GM08714 (cell line): ENCODE measurements around the gene MBD5.

ENCODE experiments used
- H3K4me3 ChIP-seq: fragments of 200-500 bp; sonication (Bioruptor generic); 2 replicates; pipeline ENCODE4 v1.5.1; 2014; ENCODE audit warnings: mild to moderate bottlenecking, low read length, inconsistent platforms
- ZNF274 ChIP-seq: IDR thresholded peaks from 2 replicates; pipeline ENCODE4 v1.6.1; 2012; ENCODE audit warnings: mild to moderate bottlenecking, low read depth, low read length

The MBD5 gene

GRCh38 chr2:148451046-148451445 is 430.2 kb downstream of the MBD5 start:
- no peak for TF ChIP-seq ZNF274
- H3K4me3 ChIP-seq, result no peak overlapping the region

DNA sequence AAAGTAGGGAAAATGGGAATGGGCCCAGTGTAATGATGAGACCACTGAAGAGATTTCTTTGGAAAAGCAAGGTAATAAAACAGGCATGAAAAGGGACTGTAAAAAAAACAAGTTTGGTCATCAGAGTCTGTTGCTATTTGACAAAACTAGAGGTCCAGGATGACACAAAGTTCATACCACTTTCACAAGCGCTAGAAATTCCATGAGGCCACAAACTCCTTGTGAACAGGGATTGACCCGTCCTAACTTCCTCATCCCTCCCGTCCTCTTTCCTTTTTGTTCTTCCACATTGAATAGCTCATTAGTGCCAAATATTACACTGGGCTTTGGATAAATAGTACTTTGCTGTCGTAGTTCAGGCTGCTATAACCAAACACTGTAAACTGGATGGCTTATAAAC is 434.9 kb downstream of the MBD5 start:
- no peak overlapping the region for H3K4me3 ChIP-seq
- no peak for TF ChIP-seq ZNF274

DNA sequence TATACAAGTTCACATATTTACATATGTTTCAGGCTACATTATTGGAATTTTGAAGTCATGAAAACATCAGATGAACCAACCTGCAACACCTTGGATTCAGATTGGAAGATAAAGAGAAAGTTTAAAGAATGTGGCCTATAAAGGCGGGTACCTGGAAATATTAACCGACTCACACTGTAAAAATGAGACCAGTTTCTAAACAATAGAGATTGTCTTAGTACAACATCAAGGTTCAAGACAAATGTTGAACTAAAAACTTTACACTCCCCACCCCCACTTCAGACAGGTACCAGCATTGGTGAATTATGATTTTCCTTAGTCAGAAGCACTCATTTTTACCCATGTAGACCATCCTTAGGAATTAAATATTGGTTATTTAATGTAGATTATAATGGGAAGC is 437.3 kb downstream of the MBD5 start:
- TF ChIP-seq ZNF274, result no peak
- no peak overlapping the region for H3K4me3 ChIP-seq

DNA sequence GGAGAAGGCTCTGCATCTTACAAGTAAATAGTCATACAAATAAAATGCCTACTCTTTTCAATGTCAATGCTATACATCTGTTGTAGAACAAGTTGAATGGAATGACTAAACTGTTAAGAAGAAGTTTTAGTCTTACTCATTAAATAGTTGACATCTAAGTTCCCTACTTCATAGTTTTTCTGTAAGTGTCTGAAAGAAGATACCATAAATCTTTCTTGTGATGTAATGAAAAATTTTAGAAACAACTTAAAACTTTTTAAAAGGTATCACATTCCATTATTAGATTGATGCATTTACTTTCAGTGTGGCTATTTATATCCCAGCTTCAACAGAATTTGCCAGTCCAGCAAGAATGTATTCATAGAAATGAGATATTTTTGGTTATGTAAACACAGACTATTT is 438.5 kb downstream of the MBD5 start:
- no peak overlapping the region for H3K4me3 ChIP-seq
- TF ChIP-seq ZNF274, result no peak

GRCh38 chr2:148461876-148462275 is 441.0 kb downstream of the MBD5 start:
- no peak for TF ChIP-seq ZNF274
- no peak overlapping the region for H3K4me3 ChIP-seq

GRCh38 chr2:148475626-148476025 is 454.7 kb downstream of the MBD5 start:
- no peak for TF ChIP-seq ZNF274

DNA sequence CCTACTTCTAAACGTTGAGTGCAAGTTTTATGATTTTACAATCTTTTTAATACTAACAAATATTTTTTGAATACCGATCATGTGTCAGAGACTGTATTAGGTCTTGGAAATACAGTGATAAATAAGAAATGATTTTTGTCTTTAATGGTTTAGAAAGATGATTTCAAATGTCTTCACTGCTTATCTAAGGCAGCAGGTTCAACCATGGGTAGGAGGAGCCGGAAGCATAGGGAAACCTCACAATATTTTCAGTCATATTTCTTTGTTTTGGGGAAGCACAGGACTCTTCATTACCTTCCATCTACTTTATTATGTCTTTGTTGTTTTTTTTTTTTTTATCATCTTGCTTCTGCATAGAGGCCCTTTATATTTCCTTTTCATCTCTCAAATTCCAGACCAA is 458.5 kb downstream of the MBD5 start:
- no peak overlapping the region for H3K4me3 ChIP-seq

More at GRCh38 chr2:148475626-148476025, 454.7 kb downstream of the MBD5 start:
- no peak overlapping the region for H3K4me3 ChIP-seq

DNA sequence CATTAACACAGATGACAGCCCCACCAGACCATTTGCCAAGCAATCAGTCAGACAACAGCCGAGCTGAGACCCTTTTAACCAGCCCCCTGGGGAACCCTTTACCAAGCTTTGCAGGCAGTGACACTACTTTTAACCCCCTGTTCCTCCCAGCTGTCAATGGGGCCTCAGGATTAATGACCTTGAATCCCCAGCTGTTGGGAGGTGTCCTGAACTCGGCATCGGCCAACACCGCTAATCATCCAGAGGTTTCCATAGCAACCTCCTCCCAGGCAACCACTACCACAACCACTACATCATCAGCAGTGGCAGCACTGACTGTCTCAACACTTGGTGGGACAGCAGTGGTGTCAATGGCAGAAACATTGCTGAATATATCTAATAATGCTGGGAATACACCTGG is 462.8 kb downstream of the MBD5 start:
- no peak overlapping the region for H3K4me3 ChIP-seq
- no peak for TF ChIP-seq ZNF274

More for the DNA sequence above, 458.5 kb downstream of the MBD5 start:
- no peak for TF ChIP-seq ZNF274

DNA sequence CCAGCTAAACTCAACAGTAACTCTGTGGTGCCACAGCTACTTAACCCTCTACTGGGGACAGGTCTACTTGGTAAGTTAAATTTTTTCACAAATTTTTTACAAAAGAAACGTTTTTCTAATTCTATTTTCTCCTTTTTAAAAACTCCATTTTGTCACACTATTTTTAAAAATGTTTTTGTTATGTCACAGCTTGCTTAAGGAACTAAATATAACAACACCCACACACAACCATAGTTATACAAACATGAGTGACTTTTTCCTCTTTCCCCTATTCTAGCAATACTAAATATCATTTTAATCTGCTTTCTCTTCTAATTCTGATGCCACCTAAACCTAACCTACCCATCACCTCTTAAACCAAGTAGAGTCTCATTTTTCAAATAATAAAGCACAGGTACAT is 463.2 kb downstream of the MBD5 start:
- H3K4me3 ChIP-seq, result no peak overlapping the region
- no peak for TF ChIP-seq ZNF274

GRCh38 chr2:148486655-148487054 is 465.8 kb downstream of the MBD5 start:
- TF ChIP-seq ZNF274, result no peak
- no peak overlapping the region for H3K4me3 ChIP-seq

DNA sequence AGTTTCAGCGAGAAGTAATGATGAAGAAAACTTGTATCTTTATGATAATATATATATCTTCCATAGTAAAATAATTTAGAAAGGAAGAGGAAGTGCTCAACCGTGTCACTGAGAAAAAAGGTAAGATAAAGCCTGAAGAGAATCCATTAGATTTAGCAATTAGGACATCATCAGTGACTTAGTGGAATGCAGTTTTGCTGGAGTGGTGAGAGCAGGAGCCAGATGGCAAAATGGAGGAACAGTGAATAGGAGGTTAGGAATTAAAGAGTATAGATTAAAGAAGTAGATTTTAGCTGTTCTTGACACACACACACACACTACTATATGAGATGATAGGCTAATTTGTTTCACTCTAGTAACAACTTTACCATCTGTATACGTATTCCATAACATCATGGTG is 466.5 kb downstream of the MBD5 start:
- no peak for TF ChIP-seq ZNF274
- no peak overlapping the region for H3K4me3 ChIP-seq

DNA sequence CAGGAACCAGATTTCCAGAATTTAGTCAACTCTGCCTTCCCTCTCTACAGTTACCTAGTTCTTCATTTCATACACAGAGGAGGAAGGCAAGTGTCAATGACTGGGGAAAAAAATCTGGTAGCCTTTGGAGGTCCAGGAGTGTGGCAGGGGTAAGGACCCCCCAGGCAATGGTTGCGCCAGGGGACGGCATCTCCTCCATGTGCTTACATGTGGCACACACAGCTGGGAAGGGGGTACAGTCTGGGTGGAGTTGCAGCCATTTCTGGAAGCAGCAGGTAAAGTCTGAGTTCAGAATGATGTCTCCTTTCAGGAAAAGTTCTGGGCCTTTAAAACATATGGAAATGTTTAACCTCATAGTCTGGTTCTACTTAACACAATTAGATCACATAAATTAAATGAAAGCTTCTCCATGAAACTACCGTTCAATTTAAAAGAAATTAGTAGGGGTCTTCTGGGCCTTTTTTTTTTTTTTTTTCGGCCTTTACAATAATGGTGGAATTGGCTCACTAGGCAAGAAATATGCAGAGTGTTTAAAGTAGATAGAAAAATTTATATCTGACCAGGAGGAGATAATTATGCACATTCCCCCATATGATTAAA is 470.0 kb downstream of the MBD5 start:
- no peak overlapping the region for H3K4me3 ChIP-seq
- TF ChIP-seq ZNF274, result no peak

GRCh38 chr2:148493822-148494563 is 473.1 kb downstream of the MBD5 start:
- no peak overlapping the region for H3K4me3 ChIP-seq
- TF ChIP-seq ZNF274, result no peak

DNA sequence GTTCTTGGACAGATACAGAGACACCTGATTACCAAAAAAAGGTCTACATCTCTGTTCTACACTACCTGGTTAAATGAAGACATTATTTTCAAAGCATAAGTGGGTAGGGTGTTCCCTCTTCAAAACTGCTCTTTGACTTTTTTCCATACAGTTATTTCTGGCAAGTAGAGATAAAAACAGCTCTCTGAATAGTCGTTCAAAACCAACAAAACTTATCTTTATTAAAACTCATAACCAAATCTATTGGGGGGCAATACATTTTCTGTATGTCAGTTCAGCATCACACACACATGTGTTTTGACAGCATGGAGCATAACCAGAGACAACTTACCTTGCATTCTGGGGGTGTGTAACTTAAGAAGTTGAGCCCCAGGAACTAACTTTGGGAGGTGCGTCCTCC is 474.7 kb downstream of the MBD5 start:
- no peak overlapping the region for H3K4me3 ChIP-seq
- TF ChIP-seq ZNF274, result no peak

DNA sequence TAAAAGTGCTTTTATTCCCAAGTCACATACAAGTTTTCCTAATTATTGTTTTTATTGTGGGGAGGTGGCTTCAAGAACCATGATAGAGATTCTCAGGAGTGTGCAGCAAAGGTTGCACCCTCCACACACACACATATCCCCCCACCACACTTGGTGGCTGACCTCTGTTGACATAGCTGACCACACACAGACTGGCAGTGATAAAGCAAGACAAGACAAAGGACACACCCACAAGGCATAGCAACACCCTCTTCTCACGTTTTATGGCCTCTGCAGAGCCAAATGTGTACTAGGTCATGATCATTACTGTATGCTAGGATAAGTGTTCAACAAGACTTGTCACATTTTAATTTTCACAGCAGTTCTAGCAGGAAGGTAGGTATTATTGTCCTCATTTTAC is 480.7 kb downstream of the MBD5 start:
- TF ChIP-seq ZNF274, result no peak
- H3K4me3 ChIP-seq, result no peak overlapping the region
